Measurements from ENCODE around the gene LMNA. TPM values are rescaled to one million over a fixed set of nuclear protein-coding genes. Genes with fewer than 3 reads are reported as not detected.
A peak's percentile ranks its signal among the peaks of the same experiment; 100 is the strongest.

Gene LMNA
- 51.0 and 52.7 TPM in 2 replicates for total RNA-seq (2021)
- long read RNA-seq, transcript LMNA-206 (12 exons, 3,190 nt) = major isoform, 116 of 534 reads
- long read RNA-seq, transcript LMNA-201 (11 exons, 3,137 nt) = minor isoform, 6 of 534 reads
- long read RNA-seq, partial matches to known transcripts = 356 of 534 reads
- long read RNA-seq, other reads (novel, unspliced or antisense) = 55 of 534 reads

DNA sequence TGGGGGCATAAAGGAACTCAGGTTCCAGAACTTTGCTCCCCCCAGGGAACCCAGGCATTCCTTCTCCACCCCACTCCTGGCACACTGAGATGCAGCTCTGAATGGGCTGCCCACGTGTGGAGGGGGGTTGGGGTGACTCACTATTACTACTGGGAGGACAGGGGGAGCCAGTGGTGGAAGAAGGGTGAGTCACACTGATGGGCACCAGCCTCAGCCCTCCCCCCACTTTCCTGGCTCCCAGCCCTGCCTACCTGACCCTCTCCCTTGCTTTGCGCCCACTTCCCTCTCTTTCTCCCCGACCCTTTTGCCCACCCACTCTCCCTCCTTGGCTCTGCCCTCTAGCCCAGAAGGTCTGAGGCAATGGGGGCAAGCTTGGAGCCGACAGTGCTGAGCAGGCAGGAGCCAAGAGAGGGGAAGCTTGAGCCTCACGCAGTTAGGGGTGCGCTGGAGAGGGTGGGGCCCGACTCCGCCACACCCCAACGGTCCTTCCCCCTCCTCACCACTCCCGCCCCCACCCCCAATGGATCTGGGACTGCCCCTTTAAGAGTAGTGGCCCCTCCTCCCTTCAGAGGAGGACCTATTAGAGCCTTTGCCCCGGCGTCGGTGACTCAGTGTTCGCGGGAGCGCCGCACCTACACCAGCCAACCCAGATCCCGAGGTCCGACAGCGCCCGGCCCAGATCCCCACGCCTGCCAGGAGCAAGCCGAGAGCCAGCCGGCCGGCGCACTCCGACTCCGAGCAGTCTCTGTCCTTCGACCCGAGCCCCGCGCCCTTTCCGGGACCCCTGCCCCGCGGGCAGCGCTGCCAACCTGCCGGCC is at the start of gene LMNA:
Gene LMNA, plus strand, starts transcription at position 611 of the 818 bp plus-strand sequence. CDS start 208 bp downstream, outside the sequence.
- H4K8ac ChIP-seq (replicated peaks; ENCODE audit: insufficient read length, low read depth, low read length) = no peak within 1 kb of the TSS
- no peak within 1 kb of the TSS for H2BK5ac ChIP-seq (ENCODE audit: insufficient read length, low read length)
- no peak within 1 kb of the TSS for H2BK120ac ChIP-seq (ENCODE audit: low read depth, low read length, poor library complexity, severe bottlenecking)
- no peaks in the 10 kb centered on the region for H3K4me1 ChIP-seq (ENCODE audit: insufficient read depth, low read length)
- H2AK5ac ChIP-seq (ENCODE audit: insufficient read length, low read length) = no peak within 1 kb of the TSS
- no peaks in the 10 kb centered on the region; a peak in 1 of 5 replicates for H3K9me3 Mint-ChIP-seq
- H3K79me1 ChIP-seq (ENCODE audit: insufficient read depth, low read depth, low read length, poor library complexity, severe bottlenecking) = no peaks in the 10 kb centered on the region
- H3T11ph ChIP-seq (ENCODE audit: low read length) = no peak within 1 kb of the TSS
- peaks cover 10% of the 10 kb centered on the region for H3K27me3 Mint-ChIP-seq (ENCODE audit: low read depth)
- peaks cover 13% of the 10 kb centered on the region for H3K23me2 ChIP-seq (ENCODE audit: insufficient read length, low read depth, low read length, poor library complexity, severe bottlenecking)
- peak within 1 kb of the TSS; percentile 80 to 93 for H3K4me3 Mint-ChIP-seq
- peak within 1 kb of the TSS; percentile 95 for H3K4me2 ChIP-seq (ENCODE audit: insufficient read depth, insufficient read length, low read length)
- H3K27me3 ChIP-seq (ENCODE audit: insufficient read depth, low read length) = no peaks in the 10 kb centered on the region
- DNase-seq = peak; percentile 89
- H3K79me2 ChIP-seq (ENCODE audit: insufficient read depth, low read length) = no peaks in the 10 kb centered on the region
- no peak within 1 kb of the TSS for H2AFZ ChIP-seq (ENCODE audit: low read length)
- H3K18ac ChIP-seq (ENCODE audit: insufficient read length, low read depth, low read length) = peak within 1 kb of the TSS; percentile 36
- peak within 1 kb of the TSS; percentile 53 for H3K9ac ChIP-seq (ENCODE audit: extremely low read depth, insufficient read length, low read length)
- peaks cover 31 to 46% of the 10 kb centered on the region in 2 experiments for H3K4me1 Mint-ChIP-seq
- H3K23ac ChIP-seq (ENCODE audit: insufficient read length, low read depth, low read length) = no peak within 1 kb of the TSS
- WGBS (ENCODE audit: extremely low coverage, insufficient read length, low lambda C conversion rate) = no CpG with 5 or more reads among the region's 37 CpGs
- H3K4ac ChIP-seq (ENCODE audit: low read depth, low read length) = no peak within 1 kb of the TSS
- no peaks in the 10 kb centered on the region for H3K9me3 ChIP-seq (ENCODE audit: control insufficient read depth, low read depth, low read length)
- H2BK15ac ChIP-seq (ENCODE audit: low read depth, low read length) = no peak within 1 kb of the TSS
- H3K14ac ChIP-seq (ENCODE audit: insufficient read depth, low read length) = peak within 1 kb of the TSS; percentile 38
- H3K27ac Mint-ChIP-seq = peak within 1 kb of the TSS in 2 of 3 experiments; percentile 71 to 85; a peak in 5 of 7 replicates
- H3K27ac ChIP-seq (ENCODE audit: insufficient read length, low read depth, low read length) = no peak within 1 kb of the TSS
- TF ChIP-seq, protein P1, sequence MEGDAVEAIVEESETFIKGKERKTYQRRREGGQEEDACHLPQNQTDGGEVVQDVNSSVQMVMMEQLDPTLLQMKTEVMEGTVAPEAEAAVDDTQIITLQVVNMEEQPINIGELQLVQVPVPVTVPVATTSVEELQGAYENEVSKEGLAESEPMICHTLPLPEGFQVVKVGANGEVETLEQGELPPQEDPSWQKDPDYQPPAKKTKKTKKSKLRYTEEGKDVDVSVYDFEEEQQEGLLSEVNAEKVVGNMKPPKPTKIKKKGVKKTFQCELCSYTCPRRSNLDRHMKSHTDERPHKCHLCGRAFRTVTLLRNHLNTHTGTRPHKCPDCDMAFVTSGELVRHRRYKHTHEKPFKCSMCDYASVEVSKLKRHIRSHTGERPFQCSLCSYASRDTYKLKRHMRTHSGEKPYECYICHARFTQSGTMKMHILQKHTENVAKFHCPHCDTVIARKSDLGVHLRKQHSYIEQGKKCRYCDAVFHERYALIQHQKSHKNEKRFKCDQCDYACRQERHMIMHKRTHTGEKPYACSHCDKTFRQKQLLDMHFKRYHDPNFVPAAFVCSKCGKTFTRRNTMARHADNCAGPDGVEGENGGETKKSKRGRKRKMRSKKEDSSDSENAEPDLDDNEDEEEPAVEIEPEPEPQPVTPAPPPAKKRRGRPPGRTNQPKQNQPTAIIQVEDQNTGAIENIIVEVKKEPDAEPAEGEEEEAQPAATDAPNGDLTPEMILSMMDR (conservative IDR thresholded peaks at IDR 0.05) = no peak
- no peak within 1 kb of the TSS for H4K5ac ChIP-seq (ENCODE audit: insufficient read length, low read depth, low read length)
- H4K91ac ChIP-seq (ENCODE audit: insufficient read length, low read depth, low read length) = no peak within 1 kb of the TSS
- H3K36me3 Mint-ChIP-seq (ENCODE audit: insufficient read depth in 1 of 3, low read depth in 3 of 3) = peaks cover 0 to under 1% (median 0%) of the 10 kb centered on the region in 3 experiments; a peak in 2 of 7 replicates
- H2BK12ac ChIP-seq (ENCODE audit: insufficient read length, low read depth, low read length) = no peak within 1 kb of the TSS
- no peak within 1 kb of the TSS for H2BK20ac ChIP-seq (ENCODE audit: low read depth, low read length, poor library complexity, severe bottlenecking)
- H4K20me1 ChIP-seq (ENCODE audit: control insufficient read depth, insufficient read depth, insufficient read length) = no peaks in the 10 kb centered on the region
- H3K56ac ChIP-seq (ENCODE audit: insufficient read length, low read depth, low read length) = no peak within 1 kb of the TSS

Data from H9 (cell line).